LoVo (cell line): Measurements from ENCODE around the gene SFXN1.

Experiments
- DNase-seq: peaks from one replicate; pipeline ENCODE4 v3.0.0-alpha.2; 2016; ENCODE audit warnings: low spot score

Gene SFXN1

DNA sequence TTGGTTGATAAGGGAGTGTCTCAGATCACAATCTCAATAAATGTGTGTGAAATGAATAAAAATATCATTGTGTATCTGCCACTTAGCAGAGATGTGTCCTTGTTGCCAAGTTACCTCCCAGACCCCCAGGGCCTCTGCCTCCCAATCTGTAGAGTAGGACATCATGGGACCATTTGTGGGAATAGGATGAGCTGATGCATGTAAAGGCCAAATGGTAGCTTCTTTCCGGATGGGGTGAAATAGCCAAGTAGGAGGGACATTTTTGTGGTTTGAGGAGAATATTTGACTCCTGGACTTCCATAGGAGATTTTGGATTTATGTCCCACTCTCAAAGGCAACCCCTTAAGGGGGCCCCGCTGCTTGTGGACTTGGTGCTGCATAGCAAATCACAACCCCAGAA, 96.9 kb downstream of the SFXN1 start:
- no peak for DNase-seq

DNA sequence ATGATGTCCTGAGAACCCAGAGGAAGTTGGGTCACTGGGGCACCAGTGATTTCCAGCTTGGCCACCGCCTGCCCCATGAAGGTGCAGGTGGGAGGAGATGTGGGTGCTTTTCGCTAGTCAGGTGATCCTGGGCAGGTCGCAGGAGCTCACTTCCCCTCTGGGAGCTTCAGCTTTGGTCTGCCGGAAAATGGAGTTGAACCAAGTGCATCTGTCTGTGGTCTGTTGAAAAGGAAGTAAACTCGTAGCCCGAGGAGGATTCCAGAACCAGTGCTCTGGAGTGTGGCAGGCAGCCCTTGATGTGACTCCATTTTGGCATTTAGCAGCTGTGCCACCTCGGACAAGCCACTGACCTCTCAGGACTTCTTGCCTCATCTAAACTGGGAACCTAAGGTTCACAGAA, 97.7 kb downstream of the SFXN1 start:
- no peak for DNase-seq

DNA sequence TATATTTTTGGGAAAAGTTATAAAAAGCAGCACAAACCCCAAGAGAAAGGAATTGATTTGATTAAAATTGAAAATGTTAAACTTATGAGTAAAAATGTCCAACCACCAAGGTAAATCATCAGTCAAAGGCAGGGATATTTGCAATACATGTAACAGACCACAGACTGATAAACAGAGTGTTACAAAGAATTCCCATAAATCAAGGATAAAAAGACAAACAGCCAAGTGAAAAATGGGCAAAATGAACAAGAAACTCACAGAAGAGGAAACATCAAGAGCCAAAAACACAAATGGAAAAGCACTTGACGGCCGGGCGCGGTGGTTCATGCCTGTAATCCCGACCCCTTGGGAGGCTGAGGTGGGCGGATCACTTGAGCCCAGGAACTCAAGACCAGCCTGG, 98.2 kb downstream of the SFXN1 start:
- DNase-seq, result no peak
